ENCODE measurements around the gene TUBGCP3.

DNA sequence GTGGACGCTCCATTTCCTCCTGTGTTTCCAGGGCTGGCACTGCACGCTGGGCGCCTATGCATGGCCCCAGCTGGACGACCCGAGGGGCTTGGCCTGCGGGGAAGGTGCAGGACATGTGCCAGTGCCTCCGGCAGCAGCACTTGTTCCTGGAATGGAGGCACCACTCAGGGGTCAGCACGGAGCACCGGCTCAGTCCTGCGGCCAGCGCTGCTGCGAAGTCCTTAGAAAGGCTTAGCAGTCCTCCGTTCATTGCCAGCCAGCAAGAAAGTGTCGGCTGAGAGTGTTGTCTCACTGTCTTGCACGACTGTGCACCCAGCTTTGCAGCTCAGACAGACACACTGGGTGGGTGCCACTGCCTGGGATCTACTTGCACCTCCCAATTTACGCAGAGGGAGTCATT lies 36.1 kb upstream of the TUBGCP3 start:
- TF ChIP-seq, protein P1, sequence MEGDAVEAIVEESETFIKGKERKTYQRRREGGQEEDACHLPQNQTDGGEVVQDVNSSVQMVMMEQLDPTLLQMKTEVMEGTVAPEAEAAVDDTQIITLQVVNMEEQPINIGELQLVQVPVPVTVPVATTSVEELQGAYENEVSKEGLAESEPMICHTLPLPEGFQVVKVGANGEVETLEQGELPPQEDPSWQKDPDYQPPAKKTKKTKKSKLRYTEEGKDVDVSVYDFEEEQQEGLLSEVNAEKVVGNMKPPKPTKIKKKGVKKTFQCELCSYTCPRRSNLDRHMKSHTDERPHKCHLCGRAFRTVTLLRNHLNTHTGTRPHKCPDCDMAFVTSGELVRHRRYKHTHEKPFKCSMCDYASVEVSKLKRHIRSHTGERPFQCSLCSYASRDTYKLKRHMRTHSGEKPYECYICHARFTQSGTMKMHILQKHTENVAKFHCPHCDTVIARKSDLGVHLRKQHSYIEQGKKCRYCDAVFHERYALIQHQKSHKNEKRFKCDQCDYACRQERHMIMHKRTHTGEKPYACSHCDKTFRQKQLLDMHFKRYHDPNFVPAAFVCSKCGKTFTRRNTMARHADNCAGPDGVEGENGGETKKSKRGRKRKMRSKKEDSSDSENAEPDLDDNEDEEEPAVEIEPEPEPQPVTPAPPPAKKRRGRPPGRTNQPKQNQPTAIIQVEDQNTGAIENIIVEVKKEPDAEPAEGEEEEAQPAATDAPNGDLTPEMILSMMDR (IDR thresholded peaks at IDR 0.05) = no peak
- TF ChIP-seq POLR2A (IDR thresholded peaks at IDR 0.05) = no peak
- TF ChIP-seq EP300 (IDR thresholded peaks at IDR 0.05) = no peak
- no peak for TF ChIP-seq POLR2AphosphoS5 (IDR thresholded peaks at IDR 0.05)

Data from upper lobe of left lung (tissue), 4 donors.